Lung (tissue), 12 donors: ENCODE data around the gene TAC4. TPM values are rescaled to one million over a fixed set of nuclear protein-coding genes. Genes with fewer than 3 reads are reported as not detected.
A peak's percentile ranks its signal among the peaks of the same experiment; 100 is the strongest.

ENCODE experiments used
- ATAC-seq: fragments of 200-7000 bp; cut with Tn5 transposase; one replicate; pipeline ENCODE4 v1.9.1; 2020; ENCODE audit warnings: moderate number of reproducible peaks; ENCODE audit not compliant: insufficient read depth, low FRiP score
- DNase-seq, 3 donors: peaks; one replicate each; pipeline ENCODE4 v3.0.0-alpha.2; 2013 to 2017
- H3K27ac ChIP-seq, 2 donors: one replicate each; pipeline ENCODE4 v1.5.1; 2013; ENCODE audit warnings: mild to moderate bottlenecking in 2 of 2, moderate library complexity in 2 of 2, control low read depth in 1 of 2, inconsistent platforms in 1 of 2, low read depth in 1 of 2, low read length in 1 of 2
- H3K27me3 ChIP-seq, 3 donors: one replicate each; pipeline ENCODE4 v1.5.1; 2013; ENCODE audit warnings: low read length in 2 of 3; ENCODE audit not compliant: control insufficient read depth in 3 of 3, insufficient read depth in 3 of 3
- H3K36me3 ChIP-seq, 4 donors: one replicate each; pipeline ENCODE4 v1.5.1; 2013; ENCODE audit warnings: low read length in 4 of 4, mild to moderate bottlenecking in 1 of 4, moderate library complexity in 1 of 4; ENCODE audit not compliant: control insufficient read depth in 4 of 4, insufficient read depth in 4 of 4
- H3K4me1 ChIP-seq, 5 donors: one replicate each; pipeline ENCODE4 v1.5.1; 2013; ENCODE audit warnings: low read length in 5 of 5, mild to moderate bottlenecking in 2 of 5, moderate library complexity in 1 of 5; ENCODE audit not compliant: control insufficient read depth in 5 of 5, insufficient read depth in 5 of 5
- H3K4me3 ChIP-seq: one replicate; pipeline ENCODE4 v1.5.1; 2013; ENCODE audit warnings: mild to moderate bottlenecking, control low read depth, moderate library complexity
- H3K9ac ChIP-seq, 2 donors: one replicate each; pipeline ENCODE4 v1.5.1; 2013; ENCODE audit warnings: low read length in 2 of 2, control low read depth in 1 of 2; ENCODE audit not compliant: insufficient read depth in 1 of 2
- H3K9me3 ChIP-seq, 4 donors: one replicate each; pipeline ENCODE4 v1.5.1; 2013; ENCODE audit warnings: low read length in 3 of 4, mild to moderate bottlenecking in 1 of 4, moderate library complexity in 1 of 4; ENCODE audit not compliant: control insufficient read depth in 4 of 4, insufficient read depth in 3 of 4
- WGBS, 2 donors: extraction: QIAGEN DNeasy Blood & Tissue Kit; methylation state at CpG; one replicate each; pipeline ENCODE4 v1.1.7; 2013; 5-methylcytosine and 5-hydroxymethylcytosine counted together
- polyA plus RNA-seq, 2 donors: library from polyadenylated mRNA; stranded (reverse); fragments of 200-250 nt; gene quantifications; one replicate each; pipeline ENCODE4 v1.2.1, GENCODE V29; 2013
- total RNA-seq, 2 donors: library from RNA; depleted of rRNA in 1 of 2; stranded (reverse); fragments of >200 nt in 1 of 2; gene quantifications; one replicate each; pipeline ENCODE4 v1.2.1, GENCODE V29; 2014 to 2021
- TF ChIP-seq, protein P1 (sequence below): IDR thresholded peaks from 2 replicates; pipeline ENCODE4 v1.5.1; 2012; ENCODE audit warnings: mild to moderate bottlenecking; ENCODE audit errors: control extremely low read depth, extremely low read depth
- donor health status: control.
- donor health status: control.
- donor health status: Bipolar disorder and iron deficiency.
- donor health status: healthy.
- donor health status: DM: yes; HTN: yes; CAD: no.

The TAC4 gene
- total and polyA plus RNA-seq, 4 donors = not detected

DNA sequence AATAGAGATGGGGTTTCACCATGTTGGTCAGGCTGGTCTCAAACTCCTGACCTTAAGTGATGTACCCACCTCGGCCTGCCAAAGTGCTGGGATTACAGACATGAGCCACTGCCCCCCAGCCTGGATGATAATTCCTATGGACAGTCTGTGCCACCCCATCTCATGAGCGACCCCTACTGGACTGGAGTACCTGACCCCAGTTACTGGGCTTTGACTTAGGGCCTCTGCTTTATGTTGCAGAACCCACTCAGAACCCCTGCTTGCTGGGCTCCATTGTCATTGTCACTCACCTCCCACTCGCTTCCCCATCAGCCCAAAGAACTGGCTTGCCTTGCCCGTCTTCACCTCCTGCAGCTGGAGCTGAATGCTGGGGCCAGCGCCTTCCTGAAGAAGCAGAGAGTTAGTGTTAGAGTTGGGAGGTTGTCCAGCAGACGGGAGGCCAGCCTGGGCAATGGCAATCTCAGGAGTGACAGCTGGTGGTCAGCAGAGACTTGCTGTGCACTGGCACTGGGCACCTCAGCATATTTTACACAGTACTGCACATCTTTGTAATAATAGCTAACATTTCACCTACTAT is 4.0 kb downstream of the TAC4 start:
- no peak for DNase-seq
- TF ChIP-seq, protein P1, sequence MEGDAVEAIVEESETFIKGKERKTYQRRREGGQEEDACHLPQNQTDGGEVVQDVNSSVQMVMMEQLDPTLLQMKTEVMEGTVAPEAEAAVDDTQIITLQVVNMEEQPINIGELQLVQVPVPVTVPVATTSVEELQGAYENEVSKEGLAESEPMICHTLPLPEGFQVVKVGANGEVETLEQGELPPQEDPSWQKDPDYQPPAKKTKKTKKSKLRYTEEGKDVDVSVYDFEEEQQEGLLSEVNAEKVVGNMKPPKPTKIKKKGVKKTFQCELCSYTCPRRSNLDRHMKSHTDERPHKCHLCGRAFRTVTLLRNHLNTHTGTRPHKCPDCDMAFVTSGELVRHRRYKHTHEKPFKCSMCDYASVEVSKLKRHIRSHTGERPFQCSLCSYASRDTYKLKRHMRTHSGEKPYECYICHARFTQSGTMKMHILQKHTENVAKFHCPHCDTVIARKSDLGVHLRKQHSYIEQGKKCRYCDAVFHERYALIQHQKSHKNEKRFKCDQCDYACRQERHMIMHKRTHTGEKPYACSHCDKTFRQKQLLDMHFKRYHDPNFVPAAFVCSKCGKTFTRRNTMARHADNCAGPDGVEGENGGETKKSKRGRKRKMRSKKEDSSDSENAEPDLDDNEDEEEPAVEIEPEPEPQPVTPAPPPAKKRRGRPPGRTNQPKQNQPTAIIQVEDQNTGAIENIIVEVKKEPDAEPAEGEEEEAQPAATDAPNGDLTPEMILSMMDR = no peak
- no peak for ATAC-seq
- Histone ChIP-seq H3K9me3 (no peaks in the 10 kb centered on the region), H3K4me1 (peaks cover 0 to 10% (median 3%) of the 10 kb centered on the region in 5 donors), H3K27ac (no peak overlapping the region), H3K9ac (no peak overlapping the region), H3K36me3 (peaks cover 0 to 3% (median 0%) of the 10 kb centered on the region in 4 donors), H3K4me3 (no peak overlapping the region), H3K27me3 (no peaks in the 10 kb centered on the region)
- 88 to 91% methylated on average over 6 of the region's 6 CpGs for WGBS, 2 donors

DNA sequence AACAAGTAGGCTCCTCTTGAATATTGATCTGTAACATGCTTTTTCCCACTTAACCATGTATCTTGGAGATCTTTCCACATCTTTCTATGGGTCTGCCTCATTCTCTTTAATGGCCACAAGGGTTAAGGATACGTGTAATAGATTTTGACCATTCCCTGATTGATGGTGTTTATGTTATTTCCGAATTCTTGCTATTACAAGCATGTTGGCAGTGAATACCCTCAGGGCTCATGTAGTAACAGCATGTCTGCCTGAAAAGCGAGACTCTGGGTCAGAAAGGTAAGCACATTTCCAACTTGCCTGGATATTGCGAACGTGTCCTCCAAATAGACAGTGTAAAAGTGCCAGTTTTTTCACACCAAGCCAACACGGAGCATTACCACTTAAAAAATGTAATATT is 5.0 kb downstream of the TAC4 start:
- TF ChIP-seq, protein P1 = no peak
- Histone ChIP-seq H3K36me3 (peaks cover 0 to 3% (median 0%) of the 10 kb centered on the region in 4 donors), H3K27me3 (no peaks in the 10 kb centered on the region), H3K4me1 (peaks cover 0 to 12% (median 3%) of the 10 kb centered on the region in 5 donors), H3K4me3 (no peak overlapping the region), H3K9ac (no peak overlapping the region), H3K9me3 (no peaks in the 10 kb centered on the region), H3K27ac (no peak overlapping the region)
- DNase-seq = no peak
- ATAC-seq = no peak
- 70 to 78% methylated on average over 6 of the region's 6 CpGs for WGBS, 2 donors

DNA sequence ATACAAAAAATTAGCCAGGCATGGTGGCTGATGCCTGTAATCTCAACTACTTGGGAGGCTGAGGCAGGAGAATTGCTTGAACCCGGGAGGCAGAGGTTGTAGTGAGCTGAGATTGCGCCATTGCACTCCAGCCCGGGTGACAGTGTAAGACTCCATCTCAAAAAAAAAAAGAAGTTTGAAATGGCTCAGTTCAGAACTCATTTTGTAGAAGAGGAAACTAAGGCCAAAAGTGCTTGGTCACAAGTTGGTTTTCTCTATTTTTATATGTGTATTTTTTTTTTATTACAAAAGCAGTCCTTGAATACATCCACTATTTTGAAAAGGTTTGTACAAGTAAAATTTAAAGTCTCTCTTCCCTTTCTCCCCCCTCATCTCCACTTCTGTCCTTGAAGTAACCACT is 5.5 kb downstream of the TAC4 start:
- H3K27ac ChIP-seq = no peak overlapping the region
- 41 to 58% methylated on average over 3 of the region's 3 CpGs for WGBS, 2 donors
- H3K36me3 ChIP-seq = peaks cover 0 to 3% (median 0%) of the 10 kb centered on the region in 4 donors
- peaks cover 0 to 14% (median 6%) of the 10 kb centered on the region in 5 donors for H3K4me1 ChIP-seq
- ATAC-seq (no peak), DNase-seq (no peak)
- no peaks in the 10 kb centered on the region for H3K27me3 ChIP-seq
- no peaks in the 10 kb centered on the region for H3K9me3 ChIP-seq
- H3K4me3 ChIP-seq = no peak overlapping the region
- no peak overlapping the region for H3K9ac ChIP-seq
- TF ChIP-seq, protein P1 = no peak

DNA sequence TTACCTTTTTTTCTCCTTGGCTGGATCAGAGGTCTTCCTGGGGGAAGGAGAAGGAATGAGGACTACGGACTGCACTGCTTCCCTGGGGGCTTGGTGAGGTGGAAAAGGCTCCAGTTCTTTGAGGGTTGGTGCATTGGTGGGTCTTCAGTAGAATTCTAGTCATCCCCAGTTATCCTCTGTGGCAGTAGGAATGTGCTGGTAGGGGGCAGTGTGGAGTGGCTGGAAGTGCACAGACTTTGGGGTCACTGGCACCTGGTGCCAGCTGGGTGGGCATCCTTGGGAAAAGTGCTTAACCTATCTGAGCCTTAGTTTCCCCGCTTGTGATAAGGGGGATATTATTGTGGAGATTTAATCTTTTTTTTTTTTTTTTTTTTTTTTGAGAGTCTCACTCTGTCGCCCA is 6.3 kb downstream of the TAC4 start:
- Histone ChIP-seq H3K9ac (no peak overlapping the region), H3K9me3 (no peaks in the 10 kb centered on the region), H3K27ac (no peak overlapping the region), H3K27me3 (no peaks in the 10 kb centered on the region), H3K4me3 (no peak overlapping the region), H3K4me1 (peaks cover 3 to 17% (median 9%) of the 10 kb centered on the region in 5 donors), H3K36me3 (no peaks in the 10 kb centered on the region)
- ATAC-seq (no peak), DNase-seq (peak in 1 of 3 donors; percentile 6)
- WGBS, 2 donors = 90 to 94% methylated on average over 2 to 3 of the region's 3 CpGs
- TF ChIP-seq, protein P1 = no peak
